Activated CD4-positive, CD25-positive, alpha-beta regulatory T cell treated with anti-CD3 and anti-CD28 coated beads, Interleukin-2, amount 50 U/mL, for 72 hours (primary cell): Measurements from ENCODE around the gene TNFAIP3.

Experiments
- DNase-seq: peaks from one replicate; pipeline ENCODE4 v3.0.0; 2021

TNFAIP3 gene

DNA sequence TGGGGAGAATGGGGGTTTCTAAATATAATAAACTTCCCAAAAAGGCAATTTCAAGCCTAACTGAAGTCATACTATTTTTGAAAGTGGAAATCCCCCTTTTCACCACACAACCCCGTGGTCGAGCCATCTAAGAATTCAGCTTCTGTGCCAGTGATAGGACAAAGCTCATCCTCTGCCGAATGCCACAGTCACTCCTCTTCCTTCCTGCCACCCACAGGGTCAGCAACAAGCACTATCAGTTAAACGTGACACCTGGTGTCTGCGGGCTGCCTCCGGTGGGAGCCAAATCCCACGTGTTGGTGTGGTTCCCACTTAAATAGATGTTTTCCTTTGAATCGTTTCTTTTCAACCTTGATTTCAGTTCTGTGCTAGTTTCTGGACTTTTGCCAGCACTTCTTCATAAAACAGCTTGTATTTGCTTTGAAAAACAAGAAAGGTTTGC, 60.7 kb downstream of the TNFAIP3 start:
- peak; percentile 55 for DNase-seq

DNA sequence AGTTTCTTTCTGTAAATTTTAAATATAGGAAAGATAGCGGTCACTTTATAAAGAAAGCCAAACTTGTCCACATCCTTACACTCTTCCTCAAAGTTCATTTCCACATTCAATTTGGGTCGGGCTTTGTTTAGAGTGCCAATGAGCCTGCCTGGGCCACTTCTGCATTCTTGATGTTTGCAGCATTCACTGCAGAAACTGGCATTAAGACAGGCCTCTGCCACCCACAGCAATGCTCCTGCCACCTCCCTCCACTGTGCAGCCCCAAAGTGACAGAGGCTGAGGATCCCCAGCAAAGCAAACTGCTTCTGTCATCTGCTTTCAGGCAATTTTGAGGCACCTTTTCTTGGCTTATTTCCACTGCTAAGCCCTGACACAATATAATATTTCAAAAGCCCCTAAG, 61.2 kb downstream of the TNFAIP3 start:
- no peak for DNase-seq

DNA sequence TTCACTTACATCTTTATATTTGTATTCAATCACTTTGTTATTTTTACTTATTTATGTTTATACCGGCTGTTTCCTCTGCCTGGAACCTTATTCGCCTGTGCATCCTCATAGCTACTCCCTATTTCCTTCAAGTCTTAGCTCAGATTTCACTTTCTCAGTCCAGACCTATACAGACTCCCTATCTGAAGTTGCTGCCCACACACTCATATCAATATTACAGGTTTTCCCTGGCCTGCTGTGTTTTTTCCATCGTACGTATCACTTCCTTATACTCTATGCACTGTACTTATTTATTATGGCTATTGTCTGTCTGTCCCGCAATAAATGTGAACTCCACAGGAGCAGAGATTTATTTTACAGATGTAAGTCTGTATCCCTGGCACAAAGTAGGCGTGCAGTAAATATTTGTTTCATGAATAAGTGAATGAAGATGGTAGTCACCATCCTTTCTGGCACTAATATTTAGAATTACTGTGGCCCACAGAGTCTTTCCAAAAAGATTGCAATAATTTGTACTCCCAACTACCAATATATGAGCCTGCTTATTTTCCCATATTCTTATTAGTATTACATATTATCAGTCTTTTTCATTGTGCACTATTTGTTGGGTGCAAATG, 64.9 kb downstream of the TNFAIP3 start:
- no peak for DNase-seq
